Spinal cord (tissue), 10 donors: ENCODE measurements around the gene ADIPOR2. TPM values are rescaled to one million over a fixed set of nuclear protein-coding genes. Genes with fewer than 3 reads are reported as not detected.

Experiments
- DNase-seq, 6 donors: peaks; one replicate each; pipeline versions ENCODE4 v3.0.0 to v3.0.0-alpha.2; 2013 to 2015; ENCODE audit warnings: low spot score in 6 of 6, low read depth in 4 of 6
- H3K27ac ChIP-seq: one replicate; pipeline ENCODE4 v1.5.1; 2013; ENCODE audit warnings: low read depth, low read length, control low read depth
- H3K27me3 ChIP-seq: one replicate; pipeline ENCODE4 v1.6.1; 2013; ENCODE audit warnings: low read length; ENCODE audit not compliant: control insufficient read depth, insufficient read depth
- H3K36me3 ChIP-seq: one replicate; pipeline ENCODE4 v1.6.1; 2013; ENCODE audit warnings: low read length; ENCODE audit not compliant: control insufficient read depth, insufficient read depth
- H3K4me1 ChIP-seq: one replicate; pipeline ENCODE4 v1.6.1; 2013; ENCODE audit warnings: low read length; ENCODE audit not compliant: control insufficient read depth, insufficient read depth
- H3K4me3 ChIP-seq: one replicate; pipeline ENCODE4 v1.5.1; 2013; ENCODE audit warnings: low read depth, low read length, control low read depth
- H3K9me3 ChIP-seq: one replicate; pipeline ENCODE4 v1.6.1; 2013; ENCODE audit warnings: low read length; ENCODE audit not compliant: control insufficient read depth, insufficient read depth
- WGBS: methylation state at CpG from one replicate; pipeline ENCODE4 v1.1.5; 2013; ENCODE audit warnings: missing lambda C conversion rate; ENCODE audit not compliant: insufficient coverage; 5-methylcytosine and 5-hydroxymethylcytosine counted together
- polyA plus RNA-seq, 2 donors: library from polyadenylated mRNA; unstranded; fragments of 120-200 nt; gene quantifications; one replicate each; pipeline ENCODE4 v1.2.1, GENCODE V29; 2013; ENCODE audit not compliant: insufficient read length in 2 of 2
- total RNA-seq, 2 donors: library from RNA; depleted of rRNA in 1 of 2; stranded (reverse); fragments of 120-200 nt in 1 of 2; fragments of >200 nt in 1 of 2; gene quantifications; one replicate each; pipeline versions ENCODE4 v1.2.3 to v1.2.4, GENCODE V29; 2013 to 2014
- donor health status: healthy.

ADIPOR2 gene
- total and polyA plus RNA-seq, 4 donors: 40.7 to 49.3 (median 42.3) TPM

DNA sequence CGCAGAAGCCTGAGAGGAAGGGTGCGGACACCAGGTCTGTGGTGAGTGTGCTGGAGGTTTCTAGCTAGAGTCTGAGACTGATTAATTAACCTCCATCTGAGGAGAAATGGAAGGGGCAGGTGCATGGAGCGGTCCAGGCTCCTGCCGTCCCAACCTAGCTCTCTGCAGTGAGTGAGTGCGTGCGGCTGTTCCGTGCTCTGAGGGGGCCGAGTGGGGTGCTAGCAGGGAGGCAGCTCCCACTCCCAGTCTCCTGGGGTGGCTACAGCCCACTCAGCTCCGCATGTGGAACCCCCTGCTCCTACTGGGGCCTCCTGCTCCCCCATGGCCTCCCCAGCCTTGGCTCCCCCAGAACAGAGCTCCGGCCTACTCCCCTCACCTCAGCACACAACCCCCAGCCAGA, 132.4 kb downstream of the ADIPOR2 start:
- Histone ChIP-seq H3K36me3 (peaks cover 22% of the 10 kb centered on the region), H3K4me1 (peaks cover 50% of the 10 kb centered on the region), H3K27ac (no peak overlapping the region), H3K4me3 (no peak overlapping the region), H3K27me3 (peaks cover 28% of the 10 kb centered on the region), H3K9me3 (no peaks in the 10 kb centered on the region)
- no peak for DNase-seq
- WGBS: 91% methylated on average over 9 of the region's 10 CpGs

DNA sequence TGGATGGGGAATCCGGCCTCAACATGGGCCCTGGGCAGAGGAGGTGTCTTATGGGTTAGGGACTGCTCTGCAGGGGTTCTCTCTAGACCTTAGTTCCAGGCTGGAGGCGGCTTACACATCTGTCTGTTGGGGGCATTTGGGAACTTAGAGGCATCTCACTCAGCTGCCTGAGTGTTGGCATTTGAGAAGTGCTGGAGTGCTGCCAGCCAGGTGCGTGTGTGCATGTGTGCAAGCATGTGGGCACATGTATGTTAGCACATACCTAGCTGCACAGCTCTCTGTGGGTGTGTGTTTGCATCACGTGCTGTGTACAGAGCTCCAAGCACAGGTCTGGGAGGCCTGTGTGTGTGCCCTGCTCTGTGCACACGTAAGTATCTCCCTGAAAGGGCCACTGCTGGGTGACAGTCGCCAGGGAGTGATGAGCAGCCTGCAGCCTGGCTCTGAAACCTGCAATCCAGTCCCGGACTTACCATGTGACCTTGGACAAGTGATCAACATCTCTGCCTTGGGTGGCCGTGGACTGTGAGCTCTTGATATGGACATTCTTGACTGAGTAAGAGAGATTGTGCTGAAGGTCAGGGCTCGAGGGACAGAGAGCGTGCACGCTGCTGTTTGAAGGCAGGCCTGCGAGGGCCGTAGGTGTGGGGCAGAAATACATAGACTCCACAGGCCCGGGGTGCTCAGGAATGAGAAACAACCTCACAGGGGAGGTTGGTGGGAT, 134.7 kb downstream of the ADIPOR2 start:
- Histone ChIP-seq H3K27ac (no peak overlapping the region), H3K4me1 (peaks cover 43% of the 10 kb centered on the region), H3K27me3 (peaks cover 22% of the 10 kb centered on the region), H3K9me3 (no peaks in the 10 kb centered on the region), H3K36me3 (peaks cover 31% of the 10 kb centered on the region), H3K4me3 (no peak overlapping the region)
- WGBS: 84% methylated on average over 14 of the region's 14 CpGs
- DNase-seq: no peak

DNA sequence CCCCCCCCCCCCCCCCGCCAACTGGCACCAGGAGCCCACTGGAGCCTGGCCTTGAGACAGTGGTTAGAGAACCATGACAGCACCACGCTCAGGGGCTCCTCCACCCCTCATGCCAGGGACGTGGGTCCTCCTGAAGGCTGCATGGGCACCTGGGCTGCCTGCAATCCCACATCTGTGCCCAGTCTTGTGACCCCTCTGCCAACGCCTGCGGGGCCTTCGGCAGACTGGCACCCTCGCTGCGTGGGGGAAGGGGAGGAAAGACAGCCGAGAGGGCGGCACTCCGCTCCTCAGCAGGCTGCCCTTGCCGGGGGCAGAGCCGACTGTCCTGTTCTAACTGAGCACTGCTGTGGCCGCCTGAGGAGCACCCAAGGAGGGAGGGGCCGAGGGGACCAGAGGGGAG, 135.5 kb downstream of the ADIPOR2 start:
- 69% methylated on average over 13 of the region's 15 CpGs for WGBS
- Histone ChIP-seq H3K27ac (no peak overlapping the region), H3K4me3 (no peak overlapping the region), H3K36me3 (peaks cover 38% of the 10 kb centered on the region), H3K27me3 (peaks cover 22% of the 10 kb centered on the region), H3K9me3 (no peaks in the 10 kb centered on the region), H3K4me1 (peaks cover 43% of the 10 kb centered on the region)
- no peak for DNase-seq

DNA sequence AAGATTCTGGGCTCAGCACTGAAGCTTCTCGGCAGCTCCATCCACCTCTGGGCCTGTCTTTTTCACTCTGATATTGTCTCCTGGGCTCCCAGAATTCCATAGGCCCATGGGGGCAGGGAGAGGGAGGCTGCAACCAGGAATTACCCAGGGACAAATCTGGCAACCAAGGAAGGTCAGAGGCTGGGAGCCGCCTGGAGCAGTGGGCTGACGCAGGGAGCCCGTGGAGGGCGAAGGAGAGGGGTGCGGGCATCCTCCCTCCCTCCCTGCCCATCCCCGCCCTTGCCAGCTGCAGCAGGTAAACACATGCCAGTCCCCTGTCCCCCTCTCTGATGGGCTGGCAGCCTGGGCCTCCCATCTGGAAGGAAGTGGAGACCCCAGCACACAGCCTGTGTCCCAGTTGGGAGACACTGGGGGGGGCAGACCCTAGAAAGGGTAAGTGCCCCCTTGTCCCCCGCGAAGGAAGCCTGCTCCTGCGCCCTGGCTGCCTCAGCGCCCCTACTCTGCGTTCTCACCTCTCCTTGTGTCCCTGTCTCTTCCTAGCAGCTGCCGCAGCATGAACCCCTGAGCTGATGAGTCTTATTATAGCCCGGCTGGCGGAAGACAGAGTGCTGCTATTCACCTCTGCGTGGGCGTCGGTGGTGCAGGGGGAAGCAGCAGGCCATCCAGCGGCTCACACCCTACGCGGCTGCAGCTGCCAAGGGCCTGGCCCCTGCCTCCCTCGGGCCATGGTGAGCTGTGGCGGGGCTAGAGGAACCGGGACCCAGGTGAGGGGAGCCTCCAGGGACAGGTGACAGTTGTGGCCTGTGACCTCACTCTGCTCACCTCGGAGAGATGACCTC, 136.2 kb downstream of the ADIPOR2 start:
- Histone ChIP-seq H3K4me3 (no peak overlapping the region), H3K27ac (no peak overlapping the region), H3K36me3 (peaks cover 39% of the 10 kb centered on the region)

DNA sequence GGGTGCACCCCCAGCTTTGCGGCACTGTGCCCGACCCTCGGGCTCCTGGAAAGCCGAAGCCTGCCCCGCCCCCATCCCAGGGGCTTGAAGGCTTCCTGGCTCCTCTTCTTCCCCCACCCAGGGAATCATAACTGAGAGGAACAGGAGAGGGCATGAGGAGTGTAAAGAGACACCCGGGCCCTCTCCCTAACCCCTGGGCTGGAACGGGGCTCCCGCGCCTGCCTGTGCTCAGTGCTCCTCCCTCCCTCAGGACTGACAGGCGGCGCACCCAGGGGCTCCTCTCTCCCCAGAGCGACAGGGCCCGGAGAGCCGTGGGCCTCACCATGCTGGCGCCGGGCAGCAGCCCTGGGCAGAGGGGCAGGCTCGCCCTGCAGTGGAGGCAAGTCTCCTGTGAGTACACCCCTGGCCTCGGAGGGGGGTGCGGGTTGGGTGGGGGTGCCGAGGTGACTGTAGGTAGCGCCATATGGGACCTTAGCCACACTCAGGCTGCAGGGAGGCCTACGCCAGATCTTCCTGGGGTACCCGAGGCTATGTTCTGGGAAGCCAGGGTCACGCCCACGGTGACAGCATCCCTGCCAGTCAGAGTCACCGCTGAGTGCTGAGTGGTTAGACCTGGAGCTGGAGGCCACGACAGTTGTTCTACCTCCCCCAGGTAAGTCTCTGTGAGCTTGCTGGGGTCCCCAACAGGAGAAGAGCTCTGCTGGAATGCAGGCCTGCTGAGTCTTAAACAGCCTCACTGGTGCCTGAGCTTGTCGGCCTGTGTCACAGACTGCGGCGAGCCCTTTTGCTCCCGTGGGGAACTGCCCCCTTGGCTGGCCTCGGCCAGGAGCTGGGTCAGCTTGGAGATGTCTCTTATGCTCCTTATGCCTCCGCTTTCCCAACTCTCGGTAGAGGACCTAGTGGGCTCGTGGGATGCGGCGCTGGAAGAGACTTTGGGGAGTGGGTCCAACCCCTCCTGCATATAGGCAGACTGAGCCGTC, 137.2 kb downstream of the ADIPOR2 start:
- Histone ChIP-seq H3K4me3 (no peak overlapping the region), H3K36me3 (peaks cover 39% of the 10 kb centered on the region), H3K9me3 (no peaks in the 10 kb centered on the region), H3K27me3 (peaks cover 14% of the 10 kb centered on the region), H3K27ac (no peak overlapping the region), H3K4me1 (peaks cover 38% of the 10 kb centered on the region)
- no peak for DNase-seq
- 79% methylated on average over 33 of the region's 38 CpGs for WGBS

More for the DNA sequence above, 136.2 kb downstream of the ADIPOR2 start:
- H3K9me3 ChIP-seq: no peaks in the 10 kb centered on the region
- DNase-seq: peak in 1 of 6 donors; percentile 47
- 67% methylated on average over 22 of the region's 25 CpGs for WGBS
- H3K4me1 ChIP-seq: peaks cover 37% of the 10 kb centered on the region
- H3K27me3 ChIP-seq: peaks cover 19% of the 10 kb centered on the region

DNA sequence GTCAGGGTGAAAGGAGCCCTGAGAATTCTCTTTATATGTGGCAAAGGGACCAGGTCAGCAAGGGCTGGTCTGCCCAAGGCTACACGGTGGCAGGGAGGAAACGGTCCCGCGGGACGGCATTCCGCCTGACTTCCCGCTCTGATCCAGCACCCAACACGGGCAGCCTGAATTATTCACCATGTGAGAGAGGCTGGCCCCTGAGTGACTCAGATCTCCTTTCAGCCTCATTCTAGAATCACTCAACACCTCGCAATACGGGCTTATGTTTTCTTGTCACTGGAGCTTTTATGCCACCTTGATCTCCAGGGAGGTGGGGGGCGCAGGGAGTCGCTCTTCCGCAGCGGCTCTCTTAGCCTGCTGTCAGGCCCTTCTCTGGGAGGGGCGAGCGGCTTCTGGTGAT, 138.0 kb downstream of the ADIPOR2 start:
- H3K9me3 ChIP-seq: no peaks in the 10 kb centered on the region
- no peak overlapping the region for H3K4me3 ChIP-seq
- no peak for DNase-seq
- WGBS: 77% methylated on average over 12 of the region's 16 CpGs
- no peak overlapping the region for H3K27ac ChIP-seq
- H3K36me3 ChIP-seq: peaks cover 37% of the 10 kb centered on the region
- H3K4me1 ChIP-seq: peaks cover 40% of the 10 kb centered on the region
- H3K27me3 ChIP-seq: peaks cover 14% of the 10 kb centered on the region

DNA sequence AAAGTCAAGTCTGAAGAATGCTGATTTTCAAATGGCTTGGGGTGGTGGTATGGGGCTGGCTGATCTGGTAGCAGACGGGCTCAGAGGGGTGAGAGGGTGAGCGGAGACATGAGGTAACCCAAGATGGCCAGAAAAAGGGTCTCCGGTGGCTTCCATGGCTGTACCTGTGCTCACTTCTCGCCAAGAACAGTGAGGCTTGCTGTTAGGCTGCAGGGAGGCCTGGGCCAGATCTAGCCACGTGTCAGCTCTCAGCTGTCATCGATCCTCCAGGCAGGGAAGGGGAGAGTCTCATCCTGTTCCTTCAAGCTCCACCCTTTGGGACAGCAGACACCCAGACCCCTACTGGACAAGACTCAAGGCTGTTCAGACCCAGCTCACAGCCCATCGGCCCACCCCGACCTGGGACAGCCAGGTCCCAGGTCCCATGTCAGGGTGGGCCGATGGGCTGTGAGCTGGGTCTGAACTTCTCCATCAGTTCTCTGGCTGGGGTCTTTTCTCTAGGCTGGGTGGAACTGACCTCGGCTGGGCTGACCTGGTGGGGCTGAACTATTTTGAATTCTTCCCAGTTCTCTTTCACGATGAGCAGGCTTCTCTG, 138.5 kb downstream of the ADIPOR2 start:
- Histone ChIP-seq H3K36me3 (peaks cover 40% of the 10 kb centered on the region), H3K4me1 (peaks cover 40% of the 10 kb centered on the region), H3K27me3 (peaks cover 14% of the 10 kb centered on the region), H3K27ac (no peak overlapping the region), H3K4me3 (no peak overlapping the region), H3K9me3 (no peaks in the 10 kb centered on the region)
- no peak for DNase-seq
- WGBS: 90% methylated on average over 11 of the region's 11 CpGs

DNA sequence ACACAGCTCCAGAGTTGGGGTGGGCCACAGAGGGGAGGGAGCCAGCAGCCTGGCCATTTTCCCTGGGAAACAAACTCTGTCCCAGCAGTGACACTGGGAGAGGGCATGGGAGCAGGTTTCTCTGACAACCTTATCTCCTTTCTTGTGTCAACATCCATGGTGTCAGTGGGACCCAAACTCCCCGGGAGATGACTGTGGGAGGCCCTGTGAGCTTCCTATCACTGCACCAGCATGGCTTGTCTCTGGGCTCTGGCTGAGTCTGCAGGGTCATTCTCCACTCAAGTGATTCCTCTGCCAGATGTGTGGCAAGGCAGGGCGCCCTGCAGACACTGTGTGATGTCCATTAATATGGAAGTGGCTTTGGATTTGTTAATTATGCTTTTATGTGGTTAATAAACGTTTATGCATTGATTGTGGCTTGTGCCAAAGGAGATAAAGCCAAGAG, 139.6 kb downstream of the ADIPOR2 start:
- Histone ChIP-seq H3K9me3 (no peaks in the 10 kb centered on the region), H3K27me3 (peaks cover 14% of the 10 kb centered on the region), H3K4me1 (peaks cover 45% of the 10 kb centered on the region), H3K4me3 (no peak overlapping the region), H3K27ac (no peak overlapping the region), H3K36me3 (peaks cover 50% of the 10 kb centered on the region)
- WGBS: 67% methylated on average over 2 of the region's 3 CpGs
- DNase-seq: no peak
